ENCODE data around the gene VPS39.

VPS39 gene

GRCh38 chr15:42128476-42128875 lies 79.6 kb downstream of the VPS39 start:
- no peak for DNase-seq (ENCODE audit: low read depth)

- no peak for DNase-seq (ENCODE audit: low read depth)
Observed at GRCh38 chr15:42123546-42123945, 84.6 kb downstream of the VPS39 start.

GRCh38 chr15:42121682-42122081 lies 86.4 kb downstream of the VPS39 start:
- DNase-seq (ENCODE audit: low read depth): no peak

- DNase-seq (ENCODE audit: low read depth): no peak
Observed at GRCh38 chr15:42121021-42121420, 87.1 kb downstream of the VPS39 start.

GRCh38 chr15:42120285-42120684 lies 87.8 kb downstream of the VPS39 start:
- DNase-seq (ENCODE audit: low read depth): no peak

GRCh38 chr15:42119446-42119760 lies 88.7 kb downstream of the VPS39 start:
- DNase-seq (ENCODE audit: low read depth): no peak

GRCh38 chr15:42118650-42119445 lies 89.3 kb downstream of the VPS39 start:
- no peak for DNase-seq (ENCODE audit: low read depth)

- DNase-seq (ENCODE audit: low read depth): no peak
Observed at GRCh38 chr15:42111924-42112323, 96.2 kb downstream of the VPS39 start.

GRCh38 chr15:42110367-42110766 lies 97.7 kb downstream of the VPS39 start:
- DNase-seq (ENCODE audit: low read depth): no peak

GRCh38 chr15:42108806-42109205 lies 99.3 kb downstream of the VPS39 start:
- no peak for DNase-seq (ENCODE audit: low read depth)

Data from stimulated activated CD8-positive, alpha-beta memory T cell treated with anti-CD3 and anti-CD28 coated beads, Interleukin-4, amount 100 ng/mL, for 24 hours (primary cell).